ENCODE results near the gene RNF10. TPM values are rescaled to one million over a fixed set of nuclear protein-coding genes. Genes with fewer than 3 reads are reported as not detected.

RNF10 gene
- total RNA-seq, 2 donors from 2014 or later: 98.0 to 165 TPM

DNA sequence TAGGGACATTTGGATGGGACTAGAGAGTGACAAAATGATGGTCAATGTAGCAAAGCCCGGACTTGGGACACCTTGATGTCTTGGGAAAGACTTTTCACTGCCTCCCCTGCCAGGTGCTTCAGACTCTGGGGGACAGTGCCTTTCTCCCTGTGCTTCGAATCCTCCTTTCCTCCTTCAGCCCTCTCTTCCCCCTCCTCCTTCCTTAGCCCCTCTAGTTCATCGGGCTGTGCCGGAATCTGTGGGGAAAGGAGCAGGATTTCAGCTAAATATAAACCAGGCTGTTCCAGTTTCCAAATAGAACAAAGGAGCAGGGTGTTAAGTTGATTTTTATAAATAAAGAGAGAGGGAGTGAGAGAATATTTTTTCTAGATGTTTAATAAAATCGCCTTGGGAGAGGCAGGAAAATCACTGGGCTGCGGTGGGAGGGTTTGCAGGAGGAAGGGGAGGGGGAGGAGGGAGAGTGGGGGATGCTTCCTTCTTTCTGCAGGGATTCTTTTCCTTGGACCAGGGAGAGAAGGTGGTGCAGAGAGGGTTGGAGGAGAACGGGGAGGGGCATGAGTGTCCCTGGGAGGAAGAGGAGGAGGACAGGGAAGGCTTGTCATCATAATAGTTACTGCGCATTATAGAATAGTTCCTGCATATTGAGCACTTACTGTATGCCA is 84.9 kb downstream of the RNF10 start:
- no peak overlapping the region for H3K27ac ChIP-seq
- no peak for ATAC-seq (ENCODE audit: insufficient number of reproducible peaks, low FRiP score, low read depth)
- H3K4me1 ChIP-seq (ENCODE audit: control insufficient read depth in 1 of 2, low read depth in 2 of 2): no peaks in the 10 kb centered on the region
- H3K9me3 ChIP-seq: no peaks in the 10 kb centered on the region
- no peaks in the 10 kb centered on the region for H3K36me3 ChIP-seq
- no peaks in the 10 kb centered on the region for H3K27me3 ChIP-seq (replicated peaks; ENCODE audit: insufficient read depth)
- DNase-seq (ENCODE audit: low spot score): no peak
- H3K4me3 ChIP-seq: no peak overlapping the region
- TF ChIP-seq, protein P1, sequence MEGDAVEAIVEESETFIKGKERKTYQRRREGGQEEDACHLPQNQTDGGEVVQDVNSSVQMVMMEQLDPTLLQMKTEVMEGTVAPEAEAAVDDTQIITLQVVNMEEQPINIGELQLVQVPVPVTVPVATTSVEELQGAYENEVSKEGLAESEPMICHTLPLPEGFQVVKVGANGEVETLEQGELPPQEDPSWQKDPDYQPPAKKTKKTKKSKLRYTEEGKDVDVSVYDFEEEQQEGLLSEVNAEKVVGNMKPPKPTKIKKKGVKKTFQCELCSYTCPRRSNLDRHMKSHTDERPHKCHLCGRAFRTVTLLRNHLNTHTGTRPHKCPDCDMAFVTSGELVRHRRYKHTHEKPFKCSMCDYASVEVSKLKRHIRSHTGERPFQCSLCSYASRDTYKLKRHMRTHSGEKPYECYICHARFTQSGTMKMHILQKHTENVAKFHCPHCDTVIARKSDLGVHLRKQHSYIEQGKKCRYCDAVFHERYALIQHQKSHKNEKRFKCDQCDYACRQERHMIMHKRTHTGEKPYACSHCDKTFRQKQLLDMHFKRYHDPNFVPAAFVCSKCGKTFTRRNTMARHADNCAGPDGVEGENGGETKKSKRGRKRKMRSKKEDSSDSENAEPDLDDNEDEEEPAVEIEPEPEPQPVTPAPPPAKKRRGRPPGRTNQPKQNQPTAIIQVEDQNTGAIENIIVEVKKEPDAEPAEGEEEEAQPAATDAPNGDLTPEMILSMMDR (IDR thresholded peaks at IDR 0.05): no peak

DNA sequence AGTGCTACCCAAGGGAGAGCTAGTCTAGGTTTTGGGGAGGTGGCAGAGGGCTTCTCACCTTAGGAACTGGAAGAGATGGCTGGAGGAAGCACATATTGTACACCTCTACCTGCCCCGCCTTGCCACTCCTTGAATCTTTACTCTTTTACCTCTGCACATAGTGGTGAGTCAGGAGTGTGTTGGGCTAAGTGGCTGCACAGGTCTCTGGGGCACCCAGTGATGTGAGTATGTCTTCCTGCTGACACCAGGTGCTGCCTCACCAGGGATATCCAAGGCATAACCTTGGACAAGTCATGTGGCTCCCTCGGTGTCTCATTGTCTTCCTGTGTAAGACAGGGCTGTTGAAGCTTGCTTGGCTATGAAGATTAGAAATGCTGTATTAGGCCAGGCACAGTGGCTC is 86.5 kb downstream of the RNF10 start:
- DNase-seq (ENCODE audit: low spot score): no peak
- Histone ChIP-seq H3K4me3 (no peak overlapping the region), H3K27me3 (replicated peaks; ENCODE audit: insufficient read depth) (no peaks in the 10 kb centered on the region), H3K27ac (no peak overlapping the region), H3K4me1 (ENCODE audit: control insufficient read depth in 1 of 2, low read depth in 2 of 2) (no peaks in the 10 kb centered on the region), H3K36me3 (no peaks in the 10 kb centered on the region), H3K9me3 (no peaks in the 10 kb centered on the region)
- no peak for ATAC-seq (ENCODE audit: insufficient number of reproducible peaks, low FRiP score, low read depth)
- TF ChIP-seq, protein P1 (IDR thresholded peaks at IDR 0.05): no peak

DNA sequence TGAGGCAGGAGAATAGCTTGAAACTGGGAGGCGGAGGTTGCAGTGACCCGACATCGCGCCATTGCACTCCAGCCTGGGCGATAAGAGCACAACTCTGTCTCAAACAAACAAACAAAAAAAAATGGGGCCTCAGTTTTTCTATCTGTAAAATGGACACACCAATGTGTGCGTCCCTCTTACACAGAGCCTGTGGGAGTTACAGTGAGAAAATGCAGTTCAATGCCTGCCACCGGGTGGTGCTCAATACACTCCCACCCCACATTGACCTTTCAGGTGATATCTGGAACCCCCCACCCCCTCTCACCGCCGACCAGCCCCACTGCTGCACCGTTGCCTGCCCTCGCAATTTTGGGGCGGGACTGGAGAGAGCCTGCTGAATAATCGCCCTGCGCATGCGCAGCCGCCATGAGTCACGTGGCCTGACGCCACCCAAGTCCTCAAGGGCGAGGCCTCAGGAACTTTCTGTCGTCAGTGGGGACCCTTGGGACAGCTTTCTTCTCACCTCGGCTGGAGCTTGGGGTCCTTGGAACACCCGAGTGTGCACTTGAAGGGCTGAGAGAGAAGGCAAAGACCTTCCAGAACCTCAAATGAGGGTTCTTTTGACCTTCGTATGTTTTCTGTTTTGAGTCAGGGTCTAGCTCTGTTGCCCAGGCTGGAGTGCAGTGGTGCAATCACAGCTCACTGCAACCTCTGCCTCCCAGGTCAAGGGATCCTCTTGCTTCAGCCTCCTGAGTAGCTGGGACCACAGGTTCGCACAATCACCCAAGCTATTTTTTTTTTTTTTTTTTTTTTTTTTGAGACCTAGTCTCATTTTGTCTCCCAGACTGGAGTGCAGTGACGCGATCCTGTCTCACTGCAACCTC is 91.6 kb downstream of the RNF10 start:
- Histone ChIP-seq H3K27ac (no peak overlapping the region), H3K4me1 (ENCODE audit: control insufficient read depth in 1 of 2, low read depth in 2 of 2) (no peaks in the 10 kb centered on the region), H3K27me3 (replicated peaks; ENCODE audit: insufficient read depth) (no peaks in the 10 kb centered on the region), H3K4me3 (no peak overlapping the region), H3K9me3 (no peaks in the 10 kb centered on the region), H3K36me3 (no peaks in the 10 kb centered on the region)
- DNase-seq (ENCODE audit: low spot score) (no peak), ATAC-seq (ENCODE audit: insufficient number of reproducible peaks, low FRiP score, low read depth) (no peak)
- TF ChIP-seq, protein P1 (IDR thresholded peaks at IDR 0.05): no peak

Other genes with a start within 250 kb of the RNF10 start
- gene RNU4-2, start 242.5 kb upstream of the RNF10 start, total RNA-seq: under 1 TPM; under 0.01 TPM
- not detected for gene RNU4-1, start 241.1 kb upstream of the RNF10 start, total RNA-seq
- 1 to 10 TPM in 1 of 2 donors, under 1 TPM in 1; 0.56 to 8.8 TPM for gene SIRT4, start 232.0 kb upstream of the RNF10 start, total RNA-seq
- gene PLA2G1B, start 206.6 kb upstream of the RNF10 start, total RNA-seq: not detected
- gene MSI1, start 165.2 kb upstream of the RNF10 start, total RNA-seq: under 1 TPM in 1 of 2 donors, not detected in 1; 0.27 TPM
- gene COX6A1, start 96.2 kb upstream of the RNF10 start, total RNA-seq: 100 to 1,000 TPM; 229 to 431 TPM
- gene TRIAP1, start 88.0 kb upstream of the RNF10 start, total RNA-seq: 10 to 100 TPM in 1 of 2 donors, 1 to 10 TPM in 1; 7.1 to 11.4 TPM
- 10 to 100 TPM; 16.9 to 17.7 TPM for gene GATC, start 87.9 kb upstream of the RNF10 start, total RNA-seq
- 10 to 100 TPM; 41.0 to 83.5 TPM for gene SRSF9, start 64.6 kb upstream of the RNF10 start, total RNA-seq
- gene DYNLL1, start 38.2 kb upstream of the RNF10 start, total RNA-seq: 100 to 1,000 TPM; 167 to 199 TPM
- 10 to 100 TPM; 16.5 to 38.0 TPM for gene COQ5, start 5.2 kb upstream of the RNF10 start, total RNA-seq
- 10 to 100 TPM; 22.3 to 42.4 TPM for gene POP5, start 47.0 kb downstream of the RNF10 start, total RNA-seq
- 1 to 10 TPM in 1 of 2 donors, not detected in 1; 1.4 TPM for gene CABP1, start 106.3 kb downstream of the RNF10 start, total RNA-seq
- 10 to 100 TPM; 49.1 to 63.1 TPM for gene MLEC, start 152.8 kb downstream of the RNF10 start, total RNA-seq
- gene UNC119B, start 176.1 kb downstream of the RNF10 start, total RNA-seq: 10 to 100 TPM; 26.0 to 26.8 TPM
- gene ACADS, start 191.5 kb downstream of the RNF10 start, total RNA-seq: 10 to 100 TPM; 18.3 to 19.6 TPM

All from thoracic aorta (tissue), 2 donors.